Heart left ventricle (tissue), 13 donors: Measurements from ENCODE around the gene TTC31.

Source experiments
- CTCF ChIP-seq, 12 donors: fragments of 200-600 bp; sonication (generic) in 4 of 12; IDR thresholded peaks; one replicate each; pipeline versions ENCODE4 v1.5.0 to v1.8.0; 2018 to 2022; ENCODE audit warnings: antibody characterized with exemption in 12 of 12, mild to moderate bottlenecking in 5 of 12
- POLR2A ChIP-seq, 2 donors: fragments of 450-650 bp; IDR thresholded peaks; one replicate each; pipeline ENCODE4 v1.6.1; 2017; ENCODE audit warnings: antibody characterized with exemption in 2 of 2, mild to moderate bottlenecking in 2 of 2, moderate library complexity in 2 of 2
- donor health status: ischemic (EF 13 %, LVEDD 7.1; RV severe dilation, severe dysfunction).
- donor health status: DM: no; HTN: yes; CAD: no.
- donor health status: DM: no; HTN: no; CAD: no.
- donor health status: ischemic (EF 25% LVEDD 6.9; RV normal size, moderate dysfunction).
- donor health status: ischemic (EF 25% LVEDD 5.7; RV mildly dilated, moderate dysfunction).
- donor health status: ischemic (EF 35%, LVEDD 5.7; RV mildly dilated, moderate dysfunction).
- donor health status: nonischemic (EF 11% LVEDD 7.7; RV severe dilation, severe dysfunction).
- donor health status: DM: yes; HTN: yes; CAD: no.
- donor health status: PGD.
- donor health status: ischemic (EF 29% LVEDD 5.4; RV normal size, mild dysfunction).
- donor health status: nonischemic (EF 23%, LVEDD 6.1; RV moderate dilation, normal function).

- TF ChIP-seq POLR2A (IDR thresholded peaks at IDR 0.05) (peak in 1 of 2 donors; percentile 61), CTCF (IDR thresholded peaks at IDR 0.05) (no peak)
Observed at GRCh38 chr2:74454654-74455511, 28.0 kb upstream of the TTC31 start, which contains the start of gene INO80B.
